CD4-positive, alpha-beta T cell (primary cell): Measurements from ENCODE around the gene CCDC187. TPM values are rescaled to one million over a fixed set of nuclear protein-coding genes. Genes with fewer than 3 reads are reported as not detected.

Experiments
- ATAC-seq: fragments of 200-7000 bp; cut with Tn5 transposase; one replicate; pipeline ENCODE4 v1.10.0; 2022; ENCODE audit warnings: mild to moderate bottlenecking; ENCODE audit not compliant: poor library complexity
- CTCF ChIA-PET: fragments of 350-600 bp; sonication (Branson Sonifier 250); formaldehyde crosslinking; loops from one replicate; lab custom pipeline; 2021; ENCODE audit warnings: antibody characterized with exemption, inconsistent platforms; lab: Charles Lee
- POLR2A ChIA-PET: fragments of 350-600 bp; sonication (Branson Sonifier 250); formaldehyde crosslinking; loops from one replicate; lab custom pipeline; 2021; ENCODE audit warnings: antibody characterized with exemption, inconsistent platforms; lab: Charles Lee
- DNase-seq, 14 experiments: peaks; one replicate each; pipeline ENCODE4 v3.0.0-alpha.2; 2013 to 2020; ENCODE audit warnings: mixed read lengths in 2 of 14
- H3K27ac ChIP-seq, 2 donors: one replicate each; pipeline versions ENCODE4 v1.5.1 to v1.7.0; 2013; ENCODE audit warnings: low read length in 2 of 2, low read depth in 1 of 2, mild to moderate bottlenecking in 1 of 2
- H3K27me3 ChIP-seq, 2 experiments: 1 replicate in 1 of 2; 2 replicates in 1 of 2; pipeline versions ENCODE4 v1.6.1 to v1.7.0; 2013; ENCODE audit warnings: low read length in 2 of 2, control low read depth in 1 of 2, mild to moderate bottlenecking in 1 of 2, moderate library complexity in 1 of 2; ENCODE audit not compliant: insufficient read depth in 2 of 2, control insufficient read depth in 1 of 2
- H3K36me3 ChIP-seq: one replicate; pipeline ENCODE4 v1.6.1; 2013; ENCODE audit warnings: low read length, control low read depth; ENCODE audit not compliant: insufficient read depth
- H3K4me1 ChIP-seq: one replicate; pipeline ENCODE4 v1.6.1; 2013; ENCODE audit warnings: low read length, control low read depth; ENCODE audit not compliant: insufficient read depth
- H3K4me3 ChIP-seq: one replicate; pipeline ENCODE4 v1.5.1; 2013; ENCODE audit warnings: mild to moderate bottlenecking, low read length, moderate library complexity
- H3K9me3 ChIP-seq, 2 experiments: 1 replicate in 1 of 2; 2 replicates in 1 of 2; pipeline versions ENCODE4 v1.6.1 to v1.7.0; 2013; ENCODE audit warnings: low read length in 2 of 2, mild to moderate bottlenecking in 2 of 2, control low read depth in 1 of 2, moderate library complexity in 1 of 2; ENCODE audit not compliant: control insufficient read depth in 1 of 2, insufficient read depth in 1 of 2
- H3K27ac Mint-ChIP-seq: one replicate; pipeline ENCODE4 v1.8.0; 2020; ENCODE audit warnings: mixed read lengths
- H3K27me3 Mint-ChIP-seq: one replicate; pipeline ENCODE4 v1.8.0; 2021; ENCODE audit warnings: mixed read lengths
- H3K36me3 Mint-ChIP-seq: one replicate; pipeline ENCODE4 v1.8.0; 2021; ENCODE audit warnings: low read depth, mixed read lengths
- H3K4me1 Mint-ChIP-seq: one replicate; pipeline ENCODE4 v1.8.0; 2021; ENCODE audit warnings: low read depth, mixed read lengths
- H3K4me3 Mint-ChIP-seq: one replicate; pipeline ENCODE4 v1.8.0; 2020; ENCODE audit warnings: mild to moderate bottlenecking, mixed read lengths
- H3K9me3 Mint-ChIP-seq: one replicate; pipeline ENCODE4 v1.8.0; 2020; ENCODE audit warnings: mixed read lengths
- CTCF ChIP-seq: fragments of 200-600 bp; IDR thresholded peaks from one replicate; pipeline ENCODE4 v1.8.0; 2022; ENCODE audit warnings: antibody characterized with exemption, mild to moderate bottlenecking
- intact Hi-C, 2 experiments: fragments of 100-400 bp; cut with DNase I in 1 of 2; cut with micrococcal nuclease in 1 of 2; formaldehyde crosslinking; loops; one replicate each; pipeline versions ENCODE4 v1.15.1 to v1.9.0; 2023 to 2025; cut with DNase I, micrococcal nuclease
- total RNA-seq, 174 experiments: library from RNA in 2 of 174; stranded (reverse) in 2 of 174; gene quantifications; one replicate each; pipeline ENCODE4 v1.2.3 and lab custom pipeline; 2021 to 2026

The CCDC187 gene
- total RNA-seq, 2 experiments from 2014 or later: not detected

GRCh38 chr9:136287960-136288753 lies 15.7 kb downstream of the CCDC187 start:
- intact Hi-C loops: loop anchor here in 1 of 2 experiments (10.0 kb wide), 1 partner anchor 683 kb away; no protein-coding TSS in a partner anchor
- ChIA-PET POLR2A (no interaction called here), CTCF (no interaction called here)
- DNase-seq (no peak), ATAC-seq (no peak)
- TF ChIP-seq CTCF: no peak
- H3K9me3 Mint-ChIP-seq: no peaks in the 10 kb centered on the region
- peaks cover 8% of the 10 kb centered on the region for H3K4me1 ChIP-seq
- H3K4me3 Mint-ChIP-seq: no peak overlapping the region
- H3K27ac Mint-ChIP-seq: no peak overlapping the region
- no peaks in the 10 kb centered on the region for H3K27me3 ChIP-seq
- H3K4me1 Mint-ChIP-seq: peaks cover 5% of the 10 kb centered on the region
- no peaks in the 10 kb centered on the region for H3K36me3 ChIP-seq
- no peaks in the 10 kb centered on the region for H3K36me3 Mint-ChIP-seq
- H3K9me3 ChIP-seq: peaks cover 0 to 8% of the 10 kb centered on the region in 2 experiments
- no peak overlapping the region for H3K27ac ChIP-seq
- H3K27me3 Mint-ChIP-seq: peaks cover 5% of the 10 kb centered on the region
- H3K4me3 ChIP-seq: no peak overlapping the region

GRCh38 chr9:136286987-136287379 lies 16.9 kb downstream of the CCDC187 start:
- H3K36me3 Mint-ChIP-seq: no peaks in the 10 kb centered on the region
- Histone ChIP-seq H3K36me3 (no peaks in the 10 kb centered on the region), H3K4me1 (peaks cover 9% of the 10 kb centered on the region), H3K27me3 (no peaks in the 10 kb centered on the region), H3K27ac (no peak overlapping the region), H3K9me3 (no peaks in the 10 kb centered on the region), H3K4me3 (no peak overlapping the region)
- CTCF ChIA-PET: no interaction called here
- H3K9me3 Mint-ChIP-seq: no peaks in the 10 kb centered on the region
- ATAC-seq (no peak), DNase-seq (no peak)
- H3K4me3 Mint-ChIP-seq: no peak overlapping the region
- no peak overlapping the region for H3K27ac Mint-ChIP-seq
- peaks cover 5% of the 10 kb centered on the region for H3K4me1 Mint-ChIP-seq
- POLR2A ChIA-PET: no interaction called here
- no peak for TF ChIP-seq CTCF
- H3K27me3 Mint-ChIP-seq: peaks cover 5% of the 10 kb centered on the region
- intact Hi-C loops: loop anchor here in 1 of 2 experiments (10.0 kb wide), 1 partner anchor 682 kb away; no protein-coding TSS in a partner anchor

- no peak overlapping the region for H3K4me3 ChIP-seq
- CTCF ChIA-PET: no interaction called here
- TF ChIP-seq CTCF: no peak
- POLR2A ChIA-PET: no interaction called here
- ATAC-seq (no peak), DNase-seq (no peak)
- no peaks in the 10 kb centered on the region for H3K36me3 ChIP-seq
- H3K4me1 Mint-ChIP-seq: peaks cover 5% of the 10 kb centered on the region
- H3K4me1 ChIP-seq: peaks cover 9% of the 10 kb centered on the region
- H3K36me3 Mint-ChIP-seq: no peaks in the 10 kb centered on the region
- H3K27me3 Mint-ChIP-seq: peaks cover 5% of the 10 kb centered on the region
- H3K4me3 Mint-ChIP-seq: no peak overlapping the region
- H3K27ac ChIP-seq: no peak overlapping the region
- no peaks in the 10 kb centered on the region for H3K27me3 ChIP-seq
- no peaks in the 10 kb centered on the region for H3K9me3 ChIP-seq
- H3K9me3 Mint-ChIP-seq: no peaks in the 10 kb centered on the region
- intact Hi-C loops: loop anchor here in 1 of 2 experiments (10.0 kb wide), 1 partner anchor 682 kb away; no protein-coding TSS in a partner anchor
- H3K27ac Mint-ChIP-seq: no peak overlapping the region
Observed at GRCh38 chr9:136286359-136286986, 17.4 kb downstream of the CCDC187 start.
